AG04449 (cell line): ENCODE results near the gene CLCN1.

ENCODE experiments used
- CTCF ChIA-PET: fragments of 350-600 bp; formaldehyde crosslinking; extraction: SDS; loops from one replicate; lab custom pipeline; 2021; ENCODE audit warnings: antibody characterized with exemption; lab: Yijun Ruan, JAX
- POLR2A ChIA-PET: fragments of 400-600, 350-600 bp; formaldehyde crosslinking; extraction: SDS; loops from one replicate; lab custom pipeline; 2020; ENCODE audit warnings: antibody characterized with exemption, inconsistent platforms; lab: Yijun Ruan, JAX
- DNase-seq: peaks from one replicate; pipeline ENCODE4 v3.0.0-alpha.2; 2010; ENCODE audit warnings: low read depth, low spot score
- H3K4me3 ChIP-seq: 2 replicates; pipeline ENCODE4 v1.5.1; 2011; ENCODE audit warnings: low read depth, mild to moderate bottlenecking, control low read depth, low read length
- TF ChIP-seq, protein P1 (sequence below): IDR thresholded peaks from one replicate; pipeline ENCODE4 v1.5.1; 2011; ENCODE audit warnings: mild to moderate bottlenecking, moderate library complexity, low read length, control low read depth, inconsistent platforms; ENCODE audit not compliant: insufficient read depth; ENCODE audit errors: missing control alignments

The CLCN1 gene

DNA sequence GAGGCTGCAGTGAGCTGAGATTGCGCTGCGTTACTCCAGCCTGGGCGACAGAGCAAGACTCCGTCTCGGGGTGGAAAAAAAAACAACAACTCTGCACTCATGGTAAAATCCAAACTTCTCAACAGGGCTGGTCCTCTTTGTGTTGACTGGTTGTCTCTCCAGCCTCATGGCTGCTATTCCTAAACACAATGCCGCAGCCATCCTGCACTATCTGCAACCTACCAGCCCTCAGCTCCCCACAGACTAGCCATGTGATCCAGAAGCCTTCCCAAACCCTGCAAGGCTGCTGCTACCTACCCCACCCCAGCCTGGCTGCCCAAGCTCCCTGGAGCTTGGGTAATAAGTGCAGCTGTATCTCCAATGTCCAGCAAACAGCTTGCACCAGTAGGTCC lies 77.0 kb downstream of the CLCN1 start:
- POLR2A ChIA-PET = interaction anchor here (5.6 to 8.0 kb wide), 2 partner anchors 11 to 13 kb away, joined by 29 to 104 read pairs; partner anchors contain the start of gene ZYX

DNA sequence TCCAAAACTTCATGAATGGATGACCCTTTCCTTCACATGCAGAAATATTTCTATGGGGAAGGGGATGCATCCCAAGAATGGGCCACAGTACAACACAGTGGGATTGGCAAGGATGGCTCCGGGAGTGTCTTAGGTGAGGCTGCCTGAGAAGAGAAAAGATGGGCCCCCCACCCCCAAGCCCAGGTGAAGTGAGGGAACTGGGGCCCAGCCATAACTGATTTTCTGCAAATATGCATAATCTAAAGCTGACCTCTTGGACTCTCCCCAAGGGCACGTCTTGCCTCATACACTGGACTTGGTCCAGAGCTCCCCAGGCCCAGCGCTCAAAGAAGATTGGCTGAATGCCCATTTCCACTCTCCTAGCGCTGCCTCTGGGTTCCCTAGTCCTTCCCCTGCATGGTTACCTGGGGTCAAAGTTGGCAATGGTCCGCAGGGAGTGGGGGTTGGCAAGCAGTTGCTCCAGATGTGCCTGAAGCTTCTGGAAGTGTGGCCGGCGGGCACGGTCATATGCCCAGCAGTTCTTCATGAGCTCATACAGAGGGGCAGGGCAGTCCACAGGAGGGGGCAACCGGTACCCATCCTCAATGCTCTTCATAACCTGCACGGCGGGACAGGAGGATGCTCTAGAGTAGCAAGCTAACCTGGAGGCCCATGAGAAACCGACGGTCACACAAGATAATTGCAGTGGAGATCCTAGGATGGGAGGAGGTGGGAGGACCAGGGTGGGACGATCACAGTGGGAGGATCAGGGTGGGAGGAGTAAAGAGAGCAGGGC lies 77.5 kb downstream of the CLCN1 start:
- CTCF ChIA-PET = interaction anchor here (1.1 to 4.6 kb wide), 6 partner anchors 8 to 153 kb away, joined by 3 to 24 read pairs (median 7); partner anchors contain the start of gene EPHA1
- TF ChIP-seq, protein P1, sequence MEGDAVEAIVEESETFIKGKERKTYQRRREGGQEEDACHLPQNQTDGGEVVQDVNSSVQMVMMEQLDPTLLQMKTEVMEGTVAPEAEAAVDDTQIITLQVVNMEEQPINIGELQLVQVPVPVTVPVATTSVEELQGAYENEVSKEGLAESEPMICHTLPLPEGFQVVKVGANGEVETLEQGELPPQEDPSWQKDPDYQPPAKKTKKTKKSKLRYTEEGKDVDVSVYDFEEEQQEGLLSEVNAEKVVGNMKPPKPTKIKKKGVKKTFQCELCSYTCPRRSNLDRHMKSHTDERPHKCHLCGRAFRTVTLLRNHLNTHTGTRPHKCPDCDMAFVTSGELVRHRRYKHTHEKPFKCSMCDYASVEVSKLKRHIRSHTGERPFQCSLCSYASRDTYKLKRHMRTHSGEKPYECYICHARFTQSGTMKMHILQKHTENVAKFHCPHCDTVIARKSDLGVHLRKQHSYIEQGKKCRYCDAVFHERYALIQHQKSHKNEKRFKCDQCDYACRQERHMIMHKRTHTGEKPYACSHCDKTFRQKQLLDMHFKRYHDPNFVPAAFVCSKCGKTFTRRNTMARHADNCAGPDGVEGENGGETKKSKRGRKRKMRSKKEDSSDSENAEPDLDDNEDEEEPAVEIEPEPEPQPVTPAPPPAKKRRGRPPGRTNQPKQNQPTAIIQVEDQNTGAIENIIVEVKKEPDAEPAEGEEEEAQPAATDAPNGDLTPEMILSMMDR = no peak
- H3K4me3 ChIP-seq = no peak overlapping the region
- POLR2A ChIA-PET = interaction anchor here (5.6 to 8.0 kb wide), 2 partner anchors 12 to 13 kb away, joined by 29 to 104 read pairs; partner anchors contain the start of gene ZYX
- no peak for DNase-seq

More for the DNA sequence above, 77.0 kb downstream of the CLCN1 start:
- no peak for DNase-seq
- H3K4me3 ChIP-seq = no peak overlapping the region
- CTCF ChIA-PET = interaction anchor here (1.1 to 4.6 kb wide), 6 partner anchors 9 to 152 kb away, joined by 3 to 24 read pairs (median 7); partner anchors contain the start of gene EPHA1
- TF ChIP-seq, protein P1 = no peak

DNA sequence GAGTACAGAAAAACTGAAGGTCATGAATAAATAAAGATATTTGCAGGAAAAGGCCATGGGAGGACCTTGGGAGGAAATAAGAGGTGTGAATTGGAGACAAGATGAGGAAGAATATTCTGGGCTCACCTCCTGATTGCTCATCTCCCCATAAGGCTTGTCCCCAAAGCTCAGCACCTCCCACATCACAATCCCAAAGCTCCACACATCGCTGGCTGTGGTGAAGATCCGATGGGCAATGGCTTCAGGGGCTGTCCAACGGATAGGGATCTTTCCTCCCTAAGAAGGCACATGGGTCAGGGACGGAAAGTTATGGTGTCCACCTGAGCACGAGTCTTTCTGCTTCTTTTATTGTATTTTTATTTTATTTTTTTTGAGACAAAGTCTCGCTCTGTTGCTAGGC lies 78.2 kb downstream of the CLCN1 start:
- TF ChIP-seq, protein P1 = no peak
- ChIA-PET CTCF (interaction anchor here (2.0 to 4.6 kb wide), 4 partner anchors 9 to 154 kb away, joined by 6 to 24 read pairs (median 8); partner anchors contain the start of gene EPHA1), POLR2A (interaction anchor here (5.6 to 8.0 kb wide), 2 partner anchors 12 kb away, joined by 29 to 104 read pairs; partner anchors contain the start of gene ZYX)
- no peak for DNase-seq
- H3K4me3 ChIP-seq = no peak overlapping the region

DNA sequence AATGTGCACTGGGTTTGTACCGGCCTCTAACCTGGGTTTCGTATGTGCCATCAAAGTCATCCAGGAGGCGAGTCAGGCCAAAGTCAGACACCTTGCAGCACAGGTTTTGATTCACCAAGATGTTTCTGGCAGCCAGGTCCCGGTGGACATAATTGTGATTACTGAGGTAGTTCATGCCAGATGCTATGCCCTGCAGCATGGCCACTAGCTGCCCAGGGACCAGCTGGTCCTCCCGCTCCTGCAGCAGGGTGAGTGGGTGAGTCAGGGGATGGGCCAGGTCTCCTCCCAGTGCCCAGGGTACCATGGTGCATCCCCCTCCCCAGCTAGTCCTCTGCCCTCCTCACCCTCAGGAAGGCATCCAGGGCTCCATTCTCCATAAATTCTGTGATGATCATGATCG lies 78.9 kb downstream of the CLCN1 start:
- TF ChIP-seq, protein P1 = no peak
- no peak overlapping the region for H3K4me3 ChIP-seq
- ChIA-PET CTCF (interaction anchor here (1.4 to 4.6 kb wide), 3 partner anchors 10 to 155 kb away, joined by 4 to 24 read pairs (median 9); no protein-coding TSS in a partner anchor), POLR2A (interaction anchor here (0.6 to 8.0 kb wide), 4 partner anchors 11 to 154 kb away, joined by 3 to 104 read pairs (median 16); partner anchors contain the start of gene ZYX)
- no peak for DNase-seq

DNA sequence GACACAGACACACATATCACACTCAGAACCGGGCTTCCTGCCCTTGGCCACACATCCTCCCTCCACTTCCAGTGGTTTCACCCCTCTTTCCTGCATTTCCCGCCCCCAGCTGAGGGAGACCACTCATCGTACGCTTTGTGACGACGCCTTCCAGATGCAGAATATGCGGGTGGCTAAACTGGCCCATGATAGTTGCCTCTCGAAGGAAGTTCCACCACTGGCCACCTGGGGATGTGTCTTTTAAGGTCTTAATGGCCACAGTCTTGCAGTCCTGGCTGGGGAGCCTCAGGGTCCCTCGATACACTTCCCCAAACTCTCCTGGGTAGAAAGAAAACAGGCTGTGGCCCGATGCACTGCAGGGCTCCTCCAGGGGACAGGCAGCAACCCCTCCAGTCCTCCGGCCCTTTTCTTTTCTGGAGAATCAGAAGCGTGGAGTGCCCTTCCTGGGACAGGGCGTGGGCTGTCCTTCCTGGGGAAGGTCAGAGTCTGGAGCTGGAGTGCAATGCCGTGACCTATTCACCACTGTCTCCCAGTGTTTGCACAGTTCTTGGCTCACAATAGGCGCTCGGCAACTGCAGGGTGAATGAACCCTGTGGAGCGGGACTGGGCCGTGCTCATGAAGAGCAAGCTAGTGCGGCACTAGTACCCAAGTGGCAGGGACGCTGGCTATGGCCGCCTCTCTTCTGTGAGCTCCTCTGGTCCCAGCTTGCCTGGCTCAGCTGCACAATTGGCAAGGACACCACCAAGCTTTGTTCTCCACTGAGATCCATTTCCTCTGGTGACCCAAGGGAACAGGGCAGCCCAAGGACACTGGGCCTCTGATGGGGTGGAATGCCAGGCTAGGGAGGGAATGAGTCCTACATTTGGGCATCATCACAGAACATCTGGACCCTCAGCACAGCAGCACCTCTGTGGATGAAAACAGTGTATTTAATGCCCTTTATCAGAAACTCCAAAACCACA lies 79.6 kb downstream of the CLCN1 start:
- ChIA-PET CTCF (interaction anchor here (0.8 to 4.6 kb wide), 5 partner anchors 10 to 155 kb away, joined by 3 to 24 read pairs (median 9); no protein-coding TSS in a partner anchor), POLR2A (interaction anchor here (0.6 to 8.0 kb wide), 5 partner anchors 11 to 155 kb away, joined by 3 to 104 read pairs (median 3); partner anchors contain the start of genes GSTK1 and ZYX)
- DNase-seq = no peak
- TF ChIP-seq, protein P1 = peak; percentile 22
- no peak overlapping the region for H3K4me3 ChIP-seq
